ENCODE data around the gene HIVEP2.

DNA sequence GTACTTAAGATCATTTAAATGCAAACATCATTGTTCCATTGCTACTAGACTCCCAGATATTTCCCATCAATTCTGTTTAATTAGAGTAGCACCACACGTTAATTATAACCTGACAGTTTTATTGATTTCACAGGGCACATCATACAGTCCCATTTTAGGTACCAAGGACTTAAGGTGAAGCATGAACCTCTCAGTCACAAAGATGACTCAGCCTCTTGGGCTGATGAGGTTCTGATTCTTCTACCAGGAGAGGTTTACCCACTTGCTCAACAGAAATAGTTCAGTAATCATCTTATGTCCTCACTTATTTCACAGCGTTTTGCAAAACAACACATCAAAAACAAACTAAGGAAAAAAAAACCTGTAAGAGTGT is 98.5 kb downstream of the HIVEP2 start:
- TF ChIP-seq, protein P1, sequence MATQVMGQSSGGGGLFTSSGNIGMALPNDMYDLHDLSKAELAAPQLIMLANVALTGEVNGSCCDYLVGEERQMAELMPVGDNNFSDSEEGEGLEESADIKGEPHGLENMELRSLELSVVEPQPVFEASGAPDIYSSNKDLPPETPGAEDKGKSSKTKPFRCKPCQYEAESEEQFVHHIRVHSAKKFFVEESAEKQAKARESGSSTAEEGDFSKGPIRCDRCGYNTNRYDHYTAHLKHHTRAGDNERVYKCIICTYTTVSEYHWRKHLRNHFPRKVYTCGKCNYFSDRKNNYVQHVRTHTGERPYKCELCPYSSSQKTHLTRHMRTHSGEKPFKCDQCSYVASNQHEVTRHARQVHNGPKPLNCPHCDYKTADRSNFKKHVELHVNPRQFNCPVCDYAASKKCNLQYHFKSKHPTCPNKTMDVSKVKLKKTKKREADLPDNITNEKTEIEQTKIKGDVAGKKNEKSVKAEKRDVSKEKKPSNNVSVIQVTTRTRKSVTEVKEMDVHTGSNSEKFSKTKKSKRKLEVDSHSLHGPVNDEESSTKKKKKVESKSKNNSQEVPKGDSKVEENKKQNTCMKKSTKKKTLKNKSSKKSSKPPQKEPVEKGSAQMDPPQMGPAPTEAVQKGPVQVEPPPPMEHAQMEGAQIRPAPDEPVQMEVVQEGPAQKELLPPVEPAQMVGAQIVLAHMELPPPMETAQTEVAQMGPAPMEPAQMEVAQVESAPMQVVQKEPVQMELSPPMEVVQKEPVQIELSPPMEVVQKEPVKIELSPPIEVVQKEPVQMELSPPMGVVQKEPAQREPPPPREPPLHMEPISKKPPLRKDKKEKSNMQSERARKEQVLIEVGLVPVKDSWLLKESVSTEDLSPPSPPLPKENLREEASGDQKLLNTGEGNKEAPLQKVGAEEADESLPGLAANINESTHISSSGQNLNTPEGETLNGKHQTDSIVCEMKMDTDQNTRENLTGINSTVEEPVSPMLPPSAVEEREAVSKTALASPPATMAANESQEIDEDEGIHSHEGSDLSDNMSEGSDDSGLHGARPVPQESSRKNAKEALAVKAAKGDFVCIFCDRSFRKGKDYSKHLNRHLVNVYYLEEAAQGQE (IDR thresholded peaks at IDR 0.05; ENCODE audit: insufficient replicate concordance, low read depth), result no peak
- TF ChIP-seq, protein P2, sequence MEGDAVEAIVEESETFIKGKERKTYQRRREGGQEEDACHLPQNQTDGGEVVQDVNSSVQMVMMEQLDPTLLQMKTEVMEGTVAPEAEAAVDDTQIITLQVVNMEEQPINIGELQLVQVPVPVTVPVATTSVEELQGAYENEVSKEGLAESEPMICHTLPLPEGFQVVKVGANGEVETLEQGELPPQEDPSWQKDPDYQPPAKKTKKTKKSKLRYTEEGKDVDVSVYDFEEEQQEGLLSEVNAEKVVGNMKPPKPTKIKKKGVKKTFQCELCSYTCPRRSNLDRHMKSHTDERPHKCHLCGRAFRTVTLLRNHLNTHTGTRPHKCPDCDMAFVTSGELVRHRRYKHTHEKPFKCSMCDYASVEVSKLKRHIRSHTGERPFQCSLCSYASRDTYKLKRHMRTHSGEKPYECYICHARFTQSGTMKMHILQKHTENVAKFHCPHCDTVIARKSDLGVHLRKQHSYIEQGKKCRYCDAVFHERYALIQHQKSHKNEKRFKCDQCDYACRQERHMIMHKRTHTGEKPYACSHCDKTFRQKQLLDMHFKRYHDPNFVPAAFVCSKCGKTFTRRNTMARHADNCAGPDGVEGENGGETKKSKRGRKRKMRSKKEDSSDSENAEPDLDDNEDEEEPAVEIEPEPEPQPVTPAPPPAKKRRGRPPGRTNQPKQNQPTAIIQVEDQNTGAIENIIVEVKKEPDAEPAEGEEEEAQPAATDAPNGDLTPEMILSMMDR (IDR thresholded peaks at IDR 0.05; ENCODE audit: insufficient read depth, low read length), result no peak
- TF ChIP-seq GABPA (IDR thresholded peaks at IDR 0.05; ENCODE audit: low read depth), result no peak

Measured in HL-60 (cell line).